GM18907 (cell line): ENCODE results near the gene PDHX.
"Not testable (repeated sequence)": the region's sequence is repeated elsewhere in the genome, so short reads cannot be mapped to it uniquely, and the experiment has no call there.

Experiments used
- ATAC-seq: cut with Tn5 transposase; IDR thresholded peaks from one replicate; pipeline ENCODE4 v1.9.1; 2021; ENCODE audit warnings: mild to moderate bottlenecking, moderate library complexity; ENCODE audit not compliant: unreplicated experiment

PDHX gene

DNA sequence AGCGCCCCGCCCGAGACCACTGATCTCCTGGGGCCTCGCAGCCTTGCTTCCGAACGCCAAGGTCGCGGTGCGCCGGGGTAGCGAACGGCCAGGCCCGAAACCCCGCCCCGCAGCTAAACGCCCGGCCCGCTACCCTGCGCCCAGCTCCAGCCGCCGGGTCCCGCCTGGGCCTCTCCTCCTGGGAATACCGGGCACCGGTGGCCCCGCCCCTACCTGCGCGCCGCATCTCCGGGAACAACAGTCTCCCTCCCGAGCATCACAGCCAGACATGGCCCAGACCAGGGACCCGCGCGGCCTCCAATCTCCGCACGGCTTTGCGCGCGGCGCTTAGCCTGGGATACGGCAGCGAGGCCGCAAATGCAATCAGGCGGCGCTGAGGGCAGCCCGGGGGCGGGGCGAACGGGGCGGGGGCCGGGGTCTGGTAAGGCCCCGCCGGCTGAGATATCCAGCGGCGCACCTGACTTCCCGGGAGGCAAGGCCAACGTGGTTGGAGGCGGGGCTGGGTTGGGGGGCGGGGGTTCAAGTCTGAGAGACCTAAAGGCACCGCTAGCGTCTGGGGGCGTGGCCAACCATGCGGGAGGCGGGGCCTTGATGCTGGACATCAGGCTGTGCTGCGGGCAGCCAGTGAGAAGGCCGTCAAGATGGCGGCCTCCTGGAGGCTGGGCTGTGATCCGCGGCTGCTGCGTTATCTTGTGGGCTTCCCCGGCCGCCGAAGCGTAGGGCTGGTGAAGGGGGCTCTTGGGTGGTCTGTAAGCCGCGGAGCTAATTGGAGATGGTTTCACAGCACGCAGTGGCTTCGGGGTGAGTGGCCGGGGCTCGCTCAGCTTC, at the start of gene PDHX, which contains the start of gene APIP:
PDHX (plus strand) TSS at position 604 of the 828 bp plus-strand sequence; CDS start at position 642, 38 bp downstream.
APIP (minus strand) TSS at position 365 of the 828 bp plus-strand sequence; CDS start at position 270, 95 bp downstream.
- peak; percentile 95 for ATAC-seq

DNA sequence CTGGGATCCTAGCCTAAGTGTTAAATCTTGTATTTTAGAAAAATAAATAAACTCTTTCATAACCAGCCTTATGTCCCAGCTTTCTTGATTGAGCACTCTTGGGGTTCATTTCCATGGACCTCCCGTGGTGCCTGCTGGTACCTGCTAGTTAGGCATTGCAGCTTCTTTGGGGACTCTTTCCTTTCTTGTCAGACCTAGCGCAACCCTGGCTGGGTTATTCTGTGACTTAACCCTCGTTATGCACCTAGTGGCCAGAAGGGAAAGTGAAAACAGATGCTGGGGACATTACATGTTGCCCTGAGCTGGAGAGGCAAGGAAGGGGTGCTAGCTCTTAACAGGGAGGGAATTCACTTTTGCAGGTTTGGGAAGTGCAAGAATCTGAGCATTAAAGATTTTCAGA, 47.0 kb upstream of the PDHX start:
- no peak for ATAC-seq

DNA sequence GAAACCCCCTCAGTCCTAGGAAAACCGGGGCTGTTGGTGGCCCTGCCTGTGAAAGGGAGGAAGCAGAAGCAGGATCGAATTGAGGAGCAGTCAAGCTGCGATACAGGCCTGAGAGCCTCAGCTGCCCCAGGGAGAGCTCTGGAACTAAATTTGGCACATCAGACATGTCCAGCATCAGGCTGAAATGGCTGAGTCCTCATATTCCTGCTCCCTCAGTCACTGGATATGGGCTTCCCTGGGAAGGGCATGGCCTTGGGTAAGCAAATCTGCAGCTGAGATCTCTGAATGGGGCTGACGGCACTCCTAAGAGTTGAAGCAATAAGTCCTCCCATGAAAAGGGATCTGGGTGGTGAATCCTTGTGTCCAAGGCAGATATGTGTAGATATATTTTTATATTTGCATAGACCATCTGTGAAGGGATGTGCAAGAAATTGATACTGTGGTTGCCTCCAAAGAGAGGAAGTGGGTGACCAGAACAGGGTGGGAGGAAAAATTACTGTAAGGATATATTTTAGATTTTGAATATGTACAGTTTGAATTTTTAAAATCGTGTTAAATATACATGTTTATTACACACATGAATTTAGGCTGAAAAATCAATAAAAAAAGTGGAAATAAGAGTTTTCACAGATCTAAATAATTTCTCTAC, 45.7 kb upstream of the PDHX start:
- ATAC-seq: no peak

DNA sequence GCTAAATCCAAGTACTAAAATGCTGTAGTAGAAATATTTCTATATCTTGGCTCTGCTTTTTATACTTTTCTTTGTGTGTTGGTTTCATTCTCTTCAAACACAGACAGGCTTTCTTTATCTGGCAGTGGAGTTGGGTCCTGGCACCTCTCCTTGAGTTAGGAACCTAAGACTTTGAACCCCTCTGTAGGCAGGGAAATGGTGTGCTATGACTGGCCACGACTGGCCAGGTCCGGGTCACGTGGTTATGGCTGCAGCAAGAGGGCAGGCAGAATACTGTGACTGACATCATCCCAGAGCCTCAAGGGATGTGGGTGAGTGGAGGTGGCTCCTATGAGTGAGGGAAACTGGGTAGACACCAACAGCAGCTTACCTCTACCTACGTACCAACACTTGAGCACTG, 42.2 kb upstream of the PDHX start:
- no peak for ATAC-seq

DNA sequence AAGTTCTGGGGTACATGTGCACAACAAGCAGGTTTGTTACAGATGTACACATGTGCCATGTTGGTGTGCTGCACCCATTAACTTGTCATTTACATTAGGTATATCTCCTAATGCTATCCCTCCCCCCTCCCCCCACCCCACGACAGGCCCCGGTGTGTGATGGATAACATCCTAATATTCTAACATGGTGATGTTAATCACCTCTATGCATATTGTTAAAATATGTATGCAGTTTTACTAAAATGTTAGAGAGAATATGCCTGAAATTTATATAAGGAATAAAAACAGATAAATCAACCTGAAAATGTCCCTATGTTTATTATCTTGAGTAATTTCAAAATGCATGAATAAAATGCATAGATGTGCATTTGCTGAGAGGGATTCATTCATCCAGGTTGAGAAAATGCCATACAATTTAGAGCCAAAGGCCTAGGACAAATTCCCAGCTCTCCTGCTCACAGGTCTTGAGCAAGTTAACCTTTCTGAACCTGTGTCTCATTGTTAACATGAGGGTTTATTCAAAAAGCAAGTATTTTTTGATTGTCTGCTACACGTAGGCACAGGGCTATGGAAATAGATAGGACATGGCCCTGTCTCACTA, 38.9 kb upstream of the PDHX start:
- ATAC-seq: no peak

DNA sequence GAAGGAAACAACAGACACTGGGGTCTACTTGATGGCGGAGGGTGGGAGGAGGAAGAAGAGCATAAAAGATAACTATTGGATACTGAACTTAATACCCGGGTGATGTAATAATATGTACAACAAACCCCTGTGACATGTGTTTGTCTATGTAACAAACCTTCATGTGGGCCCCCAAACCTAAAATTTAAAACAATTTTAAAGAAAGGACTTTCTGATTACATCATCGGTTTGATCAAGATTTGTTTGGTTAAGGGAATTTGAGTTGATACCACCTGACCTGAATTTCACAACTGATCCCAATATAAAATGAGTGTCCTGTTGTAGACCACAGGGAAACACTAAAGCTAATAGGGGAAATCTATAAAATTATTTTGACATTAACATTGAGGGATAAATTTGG, 34.5 kb upstream of the PDHX start:
- ATAC-seq: no peak

DNA sequence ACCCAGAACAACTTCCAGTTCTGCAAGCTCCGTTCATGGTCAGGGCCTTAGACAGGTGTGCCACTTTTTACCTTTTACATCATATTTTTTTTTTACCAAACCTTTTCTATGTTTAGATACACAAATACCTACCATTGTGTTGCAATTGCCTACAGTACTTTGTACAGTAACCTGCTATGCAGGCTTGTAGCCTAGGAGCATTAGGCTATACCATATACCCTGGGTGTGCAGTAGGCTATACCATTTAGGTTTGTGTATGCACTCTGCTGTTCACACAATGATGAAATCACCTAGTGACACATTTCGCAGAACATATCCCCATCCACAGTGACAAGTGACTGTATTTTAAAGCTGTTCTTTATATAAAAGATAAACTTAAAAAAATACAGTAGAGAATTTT, 29.8 kb upstream of the PDHX start:
- ATAC-seq: no peak

DNA sequence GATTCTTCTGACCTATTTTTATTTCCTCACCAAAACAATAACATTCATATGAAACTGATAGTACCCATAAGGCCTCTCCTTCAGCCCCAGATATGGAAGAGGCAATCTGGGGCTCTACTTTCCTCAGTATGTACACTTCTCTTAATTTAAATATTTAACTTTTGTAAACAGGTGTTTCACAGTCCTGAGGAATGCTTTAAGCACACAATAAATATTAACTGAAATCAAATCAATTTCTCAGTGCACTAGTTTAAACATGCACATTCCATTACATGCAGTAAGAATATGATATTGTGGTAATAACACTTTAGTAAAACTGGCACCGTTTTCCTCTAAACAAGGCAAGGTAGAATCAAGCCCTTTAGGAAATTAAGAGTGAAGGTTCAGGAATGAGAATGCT, 29.2 kb upstream of the PDHX start:
- ATAC-seq: no peak

DNA sequence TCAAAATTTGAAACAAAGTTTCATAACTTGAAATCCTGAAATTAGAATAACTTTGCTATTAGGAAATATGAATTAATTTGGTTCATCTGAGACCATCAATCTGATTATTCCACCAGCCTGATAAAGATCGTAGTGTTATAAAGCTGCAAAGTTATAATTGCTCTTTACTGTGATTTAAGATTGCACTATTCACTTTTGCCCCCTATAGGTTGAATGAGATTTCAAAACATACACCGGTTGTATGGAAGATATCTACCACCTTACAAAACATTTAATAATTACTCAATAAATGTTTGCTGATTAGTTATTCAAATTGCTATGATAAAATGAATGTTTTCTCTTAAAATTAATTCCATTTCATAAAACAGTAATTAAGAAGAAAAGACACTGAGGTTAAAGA, 26.3 kb upstream of the PDHX start:
- ATAC-seq: no peak

DNA sequence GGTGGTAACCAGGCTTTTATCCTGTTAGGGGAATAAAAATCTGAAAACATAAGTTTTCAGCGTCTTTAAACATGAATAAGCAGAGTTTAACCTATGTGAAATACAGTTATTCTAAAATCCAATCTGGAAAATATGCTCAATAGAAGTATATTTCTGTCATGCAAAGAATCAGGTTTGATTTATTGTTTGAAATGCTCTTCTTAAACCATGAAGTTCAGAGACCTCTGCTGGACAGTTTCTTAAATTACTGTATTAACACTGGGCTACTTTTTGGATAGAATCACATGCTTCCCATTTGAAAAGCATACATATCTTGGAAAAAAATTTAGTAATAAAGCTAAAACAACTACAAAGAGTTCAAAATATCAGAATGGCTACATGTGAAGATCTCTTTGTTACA, 25.6 kb upstream of the PDHX start:
- no peak for ATAC-seq

DNA sequence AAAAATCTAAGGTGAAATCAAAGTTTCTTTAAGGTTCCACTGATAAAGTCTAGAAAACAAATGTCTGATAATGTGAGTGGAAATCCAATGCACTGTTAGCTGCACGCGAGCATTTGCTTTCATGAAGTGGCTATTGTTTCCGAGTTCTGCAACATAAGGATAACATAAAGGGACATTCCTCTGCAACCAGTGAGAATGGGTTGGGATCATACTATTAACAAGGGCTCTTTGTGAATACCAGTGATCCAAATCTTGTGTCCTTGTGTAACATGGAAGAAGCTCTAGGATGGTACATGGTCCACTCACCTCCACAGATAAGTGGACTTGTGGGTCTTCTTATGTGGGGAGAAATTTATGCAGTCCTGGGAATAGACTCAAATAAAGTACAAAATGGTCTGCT, 24.8 kb upstream of the PDHX start:
- ATAC-seq: no peak

DNA sequence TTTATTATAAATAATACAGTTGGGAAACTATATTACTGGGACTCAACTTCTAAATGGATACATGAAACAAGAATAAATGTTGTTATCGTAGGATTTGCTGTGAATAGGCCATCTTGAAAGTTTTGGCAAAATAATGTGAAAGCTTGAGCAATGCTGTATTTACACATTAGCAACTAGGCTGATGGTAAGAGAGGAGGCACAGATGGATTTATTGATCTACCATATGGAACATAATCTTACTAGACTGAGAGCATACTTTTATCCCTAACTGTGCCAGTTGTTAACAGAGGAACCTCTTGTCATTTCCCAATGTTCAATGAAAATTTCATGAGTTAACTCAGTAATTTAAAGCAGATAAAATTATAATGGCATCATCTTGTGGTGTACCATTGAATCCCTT, 23.0 kb upstream of the PDHX start:
- no peak for ATAC-seq

DNA sequence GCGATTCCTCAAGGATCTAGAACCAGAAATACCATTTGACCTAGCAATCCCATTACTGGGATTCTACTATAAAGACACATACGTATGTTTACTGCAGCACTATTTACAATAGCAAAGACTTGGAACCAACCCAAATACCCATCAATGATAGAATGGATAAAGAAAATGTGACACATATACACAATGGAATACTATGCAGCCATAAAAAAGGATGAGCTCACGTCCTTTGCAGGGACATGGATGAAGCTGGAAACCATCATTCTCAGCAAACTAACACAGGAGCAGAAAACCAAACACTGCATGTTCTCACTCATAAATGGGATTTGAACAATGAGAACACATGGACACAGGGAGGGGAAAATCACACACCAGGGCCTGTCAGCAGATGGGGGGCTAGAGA, 20.2 kb upstream of the PDHX start:
- not testable (repeated sequence) for ATAC-seq

DNA sequence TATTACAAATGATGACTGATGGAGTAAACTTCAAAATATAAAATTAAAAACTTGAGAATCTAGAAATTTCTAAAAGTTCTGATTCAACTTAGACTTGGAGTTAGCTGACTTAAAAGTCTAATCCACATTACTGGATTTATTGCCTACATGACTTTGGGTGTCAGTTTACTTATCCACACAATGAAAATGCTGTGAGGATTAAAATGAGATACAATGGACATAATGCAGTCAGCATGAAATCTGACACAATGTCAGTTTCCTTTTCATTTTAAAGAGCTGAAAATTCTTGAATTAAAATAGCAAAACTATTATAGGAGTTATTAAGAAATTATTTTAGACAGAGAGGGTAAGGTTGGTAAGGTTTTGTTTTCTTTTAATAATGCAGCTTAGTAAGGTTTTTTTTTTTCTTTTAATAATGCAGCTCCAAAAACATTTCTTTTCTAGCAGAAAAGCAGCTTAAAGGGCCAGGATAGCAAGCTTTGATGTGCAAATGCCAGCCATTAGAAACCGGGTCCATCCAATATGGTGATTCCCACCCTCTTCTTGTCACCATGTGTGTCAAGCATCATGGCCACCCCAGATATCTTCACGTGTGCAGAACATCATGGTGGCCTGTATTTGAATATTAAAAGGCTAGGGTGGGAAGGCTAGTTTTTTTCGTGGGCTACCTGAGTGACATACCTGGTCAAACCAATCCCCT, 19.1 kb upstream of the PDHX start:
- no peak for ATAC-seq

DNA sequence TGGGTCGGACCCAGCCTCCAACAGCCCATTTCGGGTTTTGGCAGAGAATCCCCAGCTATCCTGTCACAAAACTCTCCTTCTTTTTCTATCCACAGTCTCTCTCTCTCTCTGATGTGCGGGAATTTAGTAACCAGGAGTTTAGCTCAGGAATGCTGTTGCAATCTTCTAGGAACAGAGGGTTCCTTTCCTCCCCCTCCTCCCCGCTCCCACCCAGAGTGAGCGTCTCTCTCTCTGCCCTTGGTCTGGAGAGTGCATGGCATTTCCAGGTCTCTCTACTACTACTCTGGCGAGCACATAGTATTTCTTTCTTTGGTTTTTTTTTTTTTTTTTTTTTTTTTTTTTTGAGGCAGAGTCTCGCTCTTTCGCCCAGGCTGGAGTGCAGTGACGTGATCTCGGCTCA, 17.9 kb upstream of the PDHX start:
- ATAC-seq: no peak

DNA sequence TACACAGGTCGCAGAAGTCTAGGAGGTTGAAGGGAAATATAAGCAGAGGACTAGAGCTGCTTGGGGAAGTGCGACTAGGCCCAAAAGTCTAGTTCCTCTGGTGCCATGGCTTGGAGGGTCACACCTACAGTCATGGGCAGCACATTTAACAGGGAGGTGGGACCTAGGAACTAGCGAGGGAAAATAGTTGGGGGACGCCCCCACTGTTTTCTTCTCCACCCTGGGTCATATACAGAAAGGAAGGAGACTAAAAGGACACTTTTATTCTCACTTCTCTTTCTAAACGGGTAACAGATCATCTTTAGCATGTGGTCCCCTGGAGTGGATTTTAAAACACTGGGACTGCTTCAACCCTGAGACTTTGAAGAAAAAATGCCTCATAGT, 16.8 kb upstream of the PDHX start:
- no peak for ATAC-seq

DNA sequence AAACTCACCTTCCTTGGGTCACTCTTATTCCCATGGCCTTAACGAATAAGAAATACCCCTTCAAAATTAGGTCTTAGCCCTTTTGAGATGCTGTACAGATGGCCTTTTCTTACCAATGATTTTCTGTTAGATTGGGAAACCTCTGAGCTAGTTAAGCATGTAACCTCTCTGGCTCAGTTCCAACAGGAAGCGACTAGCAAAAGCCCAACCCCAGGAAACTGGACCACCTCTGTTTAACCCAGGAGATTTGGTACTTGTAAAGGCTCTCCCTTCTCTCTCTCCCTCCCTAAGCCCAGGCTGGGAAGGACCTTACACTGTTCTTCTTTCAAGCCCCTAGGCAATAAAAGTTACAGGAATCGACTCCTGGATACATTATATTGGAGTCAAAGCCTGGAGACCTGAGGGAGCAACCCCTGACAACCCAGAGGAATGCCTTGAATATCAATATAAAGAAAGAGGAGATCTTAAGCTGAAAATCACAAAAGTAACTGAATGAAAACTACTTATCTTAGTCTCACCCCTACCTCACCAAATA, 11.9 kb upstream of the PDHX start:
- no peak for ATAC-seq

DNA sequence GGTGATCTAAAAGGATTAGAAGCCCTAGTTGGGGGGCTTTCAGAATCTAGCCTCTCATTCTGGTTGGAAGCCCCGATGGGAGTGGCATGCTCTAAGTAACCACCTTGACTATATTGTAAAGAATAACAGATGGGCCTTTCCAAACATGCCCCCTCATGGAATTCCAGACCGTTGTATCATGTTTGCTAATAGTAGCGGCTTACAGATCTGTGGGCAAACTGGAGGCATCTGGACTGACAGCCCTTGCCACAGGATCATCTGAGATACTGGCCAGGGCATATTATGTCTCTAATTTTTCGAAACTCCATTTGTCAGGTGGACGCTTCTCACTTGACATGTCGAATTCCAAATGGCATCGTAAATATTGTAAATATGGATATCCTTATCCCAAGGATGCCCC, 10.8 kb upstream of the PDHX start:
- no peak for ATAC-seq

DNA sequence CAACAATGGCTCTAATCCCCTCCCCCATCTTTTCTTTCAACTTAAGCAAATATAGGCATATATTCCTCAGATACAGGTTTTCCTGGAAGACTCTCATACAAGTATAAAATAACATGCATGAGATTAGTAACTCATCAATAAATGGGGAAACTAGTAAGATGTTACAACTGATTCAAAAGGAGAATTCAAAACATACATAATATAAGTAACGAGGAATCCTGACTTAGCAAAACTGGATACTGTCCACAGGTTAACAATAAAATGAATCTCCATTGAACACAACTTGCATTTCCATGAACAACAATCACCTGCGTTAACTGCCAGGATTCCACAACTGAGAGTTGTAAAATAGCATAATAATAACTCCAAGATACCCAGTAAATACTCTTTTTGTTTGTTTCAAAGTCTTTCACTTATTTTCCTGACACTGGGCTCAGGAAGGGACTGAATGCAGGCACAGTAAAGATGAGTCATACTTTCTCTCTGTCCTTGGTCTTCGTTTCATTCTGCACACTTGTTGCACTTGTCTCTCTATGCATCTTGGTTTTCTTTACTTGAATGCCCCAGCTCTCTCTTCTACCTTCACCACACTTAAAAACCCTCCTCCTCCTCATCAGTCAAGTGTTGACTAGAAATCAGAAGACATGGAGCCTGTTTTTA, 8.4 kb upstream of the PDHX start:
- ATAC-seq: no peak

DNA sequence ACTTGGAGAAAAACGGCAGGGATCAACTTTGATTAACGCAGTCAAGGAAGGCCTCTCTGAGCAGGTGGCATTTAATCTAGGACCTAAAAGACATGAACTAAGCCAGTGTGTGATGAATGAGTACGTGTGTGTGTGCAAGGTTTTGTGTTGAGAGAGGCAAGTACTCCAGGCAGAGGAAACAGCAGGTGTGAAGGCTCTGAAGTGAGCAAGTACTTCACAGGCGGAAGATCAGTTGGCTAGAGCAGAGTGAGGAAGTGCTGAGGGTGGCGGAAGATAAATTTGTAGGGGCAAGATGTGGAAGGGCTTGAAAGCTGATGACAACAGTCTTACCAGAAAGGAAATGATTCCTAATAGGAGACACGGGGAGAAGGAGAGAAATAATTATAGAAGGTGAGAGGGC, 7.0 kb upstream of the PDHX start:
- no peak for ATAC-seq

DNA sequence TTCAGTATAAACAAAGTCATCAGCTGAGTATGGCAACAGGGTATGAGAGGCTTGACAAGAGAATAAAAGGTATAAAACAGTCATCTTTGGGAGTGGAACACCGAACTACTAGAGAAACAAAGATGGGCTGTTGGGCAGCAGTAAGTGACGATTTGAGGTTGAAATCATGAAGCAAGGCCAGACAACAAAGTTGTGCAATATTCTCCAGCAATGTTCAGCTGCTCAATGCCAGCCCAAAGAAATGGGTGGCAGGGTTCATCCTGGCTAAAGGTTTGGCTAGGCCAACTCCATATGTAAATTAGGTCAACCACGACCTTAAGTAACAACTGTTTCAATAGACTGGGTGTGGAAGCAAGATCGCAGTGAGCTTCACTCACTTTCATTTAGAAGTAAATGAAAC, 6.5 kb upstream of the PDHX start:
- ATAC-seq: no peak
